OCI-LY1 (cell line): Measurements from ENCODE around the gene SPATA31C1.

ENCODE experiments used
- H2AFZ ChIP-seq: fragments of 200-600 bp; sonication (generic), shearing (Covaris generic); 2 replicates; pipeline ENCODE4 v1.6.0; 2014; ENCODE audit warnings: antibody characterized with exemption, mild to moderate bottlenecking, low read length
- H3F3A ChIP-seq: fragments of 200-600 bp; sonication (generic), shearing (Covaris generic); 2 replicates; pipeline ENCODE4 v1.6.0; 2014; ENCODE audit warnings: mild to moderate bottlenecking, antibody characterized with exemption, low read length, moderate library complexity; ENCODE audit not compliant: insufficient read depth
- H3K27ac ChIP-seq: fragments of 200-600 bp; sonication (generic); 2 replicates; pipeline ENCODE4 v1.5.1; 2014; ENCODE audit warnings: low read length, mixed run types, mild to moderate bottlenecking, low read depth; ENCODE audit not compliant: poor library complexity, severe bottlenecking
- H3K27me3 ChIP-seq: fragments of 200-600 bp; sonication (generic); 2 replicates; pipeline ENCODE4 v1.6.0; 2014; ENCODE audit warnings: antibody characterized with exemption, mild to moderate bottlenecking, low read length, moderate library complexity; ENCODE audit not compliant: insufficient read depth
- H3K36me3 ChIP-seq: fragments of 200-600 bp; sonication (generic); 2 replicates; pipeline ENCODE4 v1.6.1; 2014; ENCODE audit warnings: mild to moderate bottlenecking, antibody characterized with exemption, low read length, moderate library complexity, mixed read lengths; ENCODE audit not compliant: insufficient read depth
- H3K4me1 ChIP-seq: fragments of 200-600 bp; sonication (generic); 2 replicates; pipeline ENCODE4 v1.5.1; 2014; ENCODE audit warnings: mild to moderate bottlenecking, low read length, moderate library complexity; ENCODE audit not compliant: insufficient read depth, severe bottlenecking
- H3K4me2 ChIP-seq: fragments of 200-600 bp; sonication (generic), shearing (Covaris generic); 2 replicates; pipeline ENCODE4 v1.6.1; 2014; ENCODE audit warnings: low read length
- H3K4me3 ChIP-seq: fragments of 200-600 bp; sonication (generic); 2 replicates; pipeline ENCODE4 v1.5.1; 2014; ENCODE audit warnings: low read length, low read depth, mild to moderate bottlenecking, mixed read lengths; ENCODE audit not compliant: poor library complexity, severe bottlenecking
- H3K79me2 ChIP-seq: fragments of 200-600 bp; shearing (Covaris generic); 2 replicates; pipeline ENCODE4 v1.6.1; 2016; ENCODE audit warnings: mixed run types, low read length, mixed read lengths; ENCODE audit not compliant: insufficient read depth
- H3K9ac ChIP-seq: fragments of 200-600 bp; sonication (generic), shearing (Covaris generic); 2 replicates; pipeline ENCODE4 v1.6.1; 2014; ENCODE audit warnings: mild to moderate bottlenecking, low read length, mixed read lengths
- H3K9me2 ChIP-seq: fragments of 200-600 bp; sonication (generic), shearing (Covaris generic); 2 replicates; pipeline ENCODE4 v1.6.1; 2014; ENCODE audit warnings: low read depth, mild to moderate bottlenecking, low read length, mixed read lengths
- H3K9me3 ChIP-seq: fragments of 200-600 bp; shearing (Covaris generic); 2 replicates; pipeline ENCODE4 v1.6.1; 2014; ENCODE audit warnings: low read length, mixed read lengths
- H4K20me1 ChIP-seq: fragments of 200-600 bp; sonication (generic), shearing (Covaris generic); 2 replicates; pipeline ENCODE4 v1.6.0; 2016; ENCODE audit warnings: mild to moderate bottlenecking, low read length; ENCODE audit not compliant: insufficient read depth
- EZH2 ChIP-seq: fragments of 200-600 bp; sonication (generic), shearing (Covaris generic); IDR thresholded peaks from 2 replicates; pipeline ENCODE4 v1.8.0; 2017; ENCODE audit warnings: borderline replicate concordance, mixed run types, mild to moderate bottlenecking, antibody characterized with exemption, low read length, moderate library complexity, mixed read lengths
- TF ChIP-seq, protein P1 (sequence below): fragments of 200-600 bp; sonication (generic), shearing (Covaris generic); IDR thresholded peaks from 2 replicates; pipeline ENCODE4 v1.5.1; 2017; ENCODE audit warnings: mild to moderate bottlenecking, antibody characterized with exemption, low read length, moderate library complexity, mixed read lengths

Gene SPATA31C1

DNA sequence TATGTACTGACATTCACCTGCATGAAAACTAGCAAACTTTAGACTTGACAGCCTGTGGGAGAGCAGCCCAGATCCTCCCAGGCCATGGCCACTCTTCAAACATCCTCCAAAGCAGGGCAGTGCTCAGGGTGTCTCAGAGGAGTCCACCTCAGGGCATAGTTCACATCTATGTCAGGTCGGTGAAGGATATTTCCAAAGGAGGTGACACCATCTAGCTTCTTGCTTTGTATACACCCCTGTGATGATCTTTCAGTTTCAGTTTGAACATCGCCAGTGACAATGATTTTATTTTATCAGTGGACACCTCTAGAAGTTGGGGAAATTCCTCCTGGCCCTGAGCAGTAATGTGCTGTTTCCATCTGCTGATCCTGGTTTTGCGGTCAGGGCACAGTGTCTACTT lies 36.5 kb downstream of the SPATA31C1 start:
- Histone ChIP-seq H3F3A (no peaks in the 10 kb centered on the region), H3K4me3 (no peak overlapping the region), H3K27ac (no peak overlapping the region), H3K36me3 (no peaks in the 10 kb centered on the region), H3K9ac (no peak overlapping the region), H3K4me2 (no peak overlapping the region), H3K9me2 (no peaks in the 10 kb centered on the region), H3K27me3 (no peaks in the 10 kb centered on the region), H3K79me2 (no peaks in the 10 kb centered on the region), H3K9me3 (no peaks in the 10 kb centered on the region), H3K4me1 (no peaks in the 10 kb centered on the region), H2AFZ (no peak overlapping the region), H4K20me1 (no peaks in the 10 kb centered on the region)
- no peak for TF ChIP-seq EZH2
- TF ChIP-seq, protein P1, sequence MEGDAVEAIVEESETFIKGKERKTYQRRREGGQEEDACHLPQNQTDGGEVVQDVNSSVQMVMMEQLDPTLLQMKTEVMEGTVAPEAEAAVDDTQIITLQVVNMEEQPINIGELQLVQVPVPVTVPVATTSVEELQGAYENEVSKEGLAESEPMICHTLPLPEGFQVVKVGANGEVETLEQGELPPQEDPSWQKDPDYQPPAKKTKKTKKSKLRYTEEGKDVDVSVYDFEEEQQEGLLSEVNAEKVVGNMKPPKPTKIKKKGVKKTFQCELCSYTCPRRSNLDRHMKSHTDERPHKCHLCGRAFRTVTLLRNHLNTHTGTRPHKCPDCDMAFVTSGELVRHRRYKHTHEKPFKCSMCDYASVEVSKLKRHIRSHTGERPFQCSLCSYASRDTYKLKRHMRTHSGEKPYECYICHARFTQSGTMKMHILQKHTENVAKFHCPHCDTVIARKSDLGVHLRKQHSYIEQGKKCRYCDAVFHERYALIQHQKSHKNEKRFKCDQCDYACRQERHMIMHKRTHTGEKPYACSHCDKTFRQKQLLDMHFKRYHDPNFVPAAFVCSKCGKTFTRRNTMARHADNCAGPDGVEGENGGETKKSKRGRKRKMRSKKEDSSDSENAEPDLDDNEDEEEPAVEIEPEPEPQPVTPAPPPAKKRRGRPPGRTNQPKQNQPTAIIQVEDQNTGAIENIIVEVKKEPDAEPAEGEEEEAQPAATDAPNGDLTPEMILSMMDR, result no peak

DNA sequence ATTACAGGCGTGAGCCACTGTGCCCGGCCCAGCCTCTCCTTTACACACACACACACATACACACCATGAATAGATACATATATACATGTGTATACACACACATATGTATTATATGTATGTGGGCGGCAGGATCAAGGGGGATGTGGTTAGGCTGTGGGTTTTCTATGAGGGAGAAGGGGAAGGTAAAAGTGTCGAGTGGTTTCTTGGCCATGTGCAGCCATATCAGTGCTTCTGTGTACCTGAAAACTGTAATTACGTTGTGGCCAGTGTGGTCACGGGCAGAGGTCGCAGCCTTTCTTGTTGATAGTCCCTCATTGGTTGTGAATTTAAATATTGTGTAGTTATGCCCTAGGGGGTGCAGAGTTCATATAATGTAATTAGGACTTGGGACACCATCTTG lies 40.1 kb downstream of the SPATA31C1 start:
- Histone ChIP-seq H3K9me2 (no peaks in the 10 kb centered on the region), H2AFZ (no peak overlapping the region), H3K36me3 (no peaks in the 10 kb centered on the region), H4K20me1 (no peaks in the 10 kb centered on the region), H3K27ac (no peak overlapping the region), H3K4me1 (no peaks in the 10 kb centered on the region), H3K9ac (no peak overlapping the region), H3K79me2 (no peaks in the 10 kb centered on the region), H3K4me2 (no peak overlapping the region), H3F3A (no peaks in the 10 kb centered on the region), H3K9me3 (no peaks in the 10 kb centered on the region), H3K27me3 (no peaks in the 10 kb centered on the region), H3K4me3 (no peak overlapping the region)
- TF ChIP-seq, protein P1, result no peak
- no peak for TF ChIP-seq EZH2

DNA sequence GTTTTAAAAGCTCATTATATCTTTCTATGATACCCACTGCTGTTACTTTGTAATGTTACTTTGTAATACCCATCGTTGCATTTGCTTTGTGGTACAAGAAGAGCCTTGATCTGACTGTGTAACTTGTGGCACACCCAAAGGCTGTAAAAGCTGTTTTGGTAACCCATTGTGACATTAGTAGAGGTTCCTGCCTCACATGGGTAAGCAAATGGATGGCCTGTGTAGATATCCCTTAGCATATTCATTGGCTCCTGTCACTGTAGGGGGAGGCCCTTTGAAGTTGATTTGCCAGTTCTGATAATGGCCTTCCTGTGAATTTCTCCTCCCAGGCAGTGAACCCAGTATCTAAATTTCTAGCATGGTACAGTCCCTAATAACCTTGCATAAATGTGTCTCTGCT lies 40.8 kb downstream of the SPATA31C1 start:
- TF ChIP-seq EZH2, result no peak
- TF ChIP-seq, protein P1, result no peak
- H3K36me3 ChIP-seq, result no peaks in the 10 kb centered on the region
- H3K9me3 ChIP-seq, result no peaks in the 10 kb centered on the region
- H3F3A ChIP-seq, result no peaks in the 10 kb centered on the region
- no peaks in the 10 kb centered on the region for H3K79me2 ChIP-seq
- no peak overlapping the region for H3K27ac ChIP-seq
- H3K27me3 ChIP-seq, result no peaks in the 10 kb centered on the region
- H4K20me1 ChIP-seq, result no peaks in the 10 kb centered on the region
- H2AFZ ChIP-seq, result no peak overlapping the region
- no peak overlapping the region for H3K9ac ChIP-seq
- H3K9me2 ChIP-seq, result no peaks in the 10 kb centered on the region
- H3K4me2 ChIP-seq, result no peak overlapping the region
- no peak overlapping the region for H3K4me3 ChIP-seq
- H3K4me1 ChIP-seq, result no peaks in the 10 kb centered on the region
